GM18498 (cell line): ENCODE measurements around the gene ZSWIM1.

Experiments
- ATAC-seq: cut with Tn5 transposase; IDR thresholded peaks from one replicate; pipeline ENCODE4 v1.9.1; 2021; ENCODE audit warnings: mild to moderate bottlenecking, moderate library complexity; ENCODE audit not compliant: unreplicated experiment

Gene ZSWIM1

GRCh38 chr20:45907219-45907948 is 26.4 kb downstream of the ZSWIM1 start:
- ATAC-seq, result no peak

- no peak for ATAC-seq
Measured at GRCh38 chr20:45908084-45908483, 27.1 kb downstream of the ZSWIM1 start.

- ATAC-seq, result no peak
Measured at GRCh38 chr20:45909336-45909808, 28.3 kb downstream of the ZSWIM1 start.

GRCh38 chr20:45909817-45910669 is 29.0 kb downstream of the ZSWIM1 start:
- no peak for ATAC-seq

GRCh38 chr20:45910670-45911485 is 29.9 kb downstream of the ZSWIM1 start:
- ATAC-seq, result peak; percentile 92

GRCh38 chr20:45911486-45912343 is 30.7 kb downstream of the ZSWIM1 start, which contains the start of gene PLTP:
Gene PLTP, minus strand, starts transcription at chr20:45912155. Its CDS starts 703 bp downstream, at chr20:45911452.
- ATAC-seq, result no peak

GRCh38 chr20:45912344-45912682 is 31.3 kb downstream of the ZSWIM1 start:
- ATAC-seq, result no peak

GRCh38 chr20:45913116-45913515 is 32.1 kb downstream of the ZSWIM1 start:
- no peak for ATAC-seq

GRCh38 chr20:45917790-45918141 is 36.7 kb downstream of the ZSWIM1 start:
- no peak for ATAC-seq

GRCh38 chr20:45918182-45918737 is 37.2 kb downstream of the ZSWIM1 start:
- no peak for ATAC-seq

GRCh38 chr20:45918779-45919537 is 37.9 kb downstream of the ZSWIM1 start:
- ATAC-seq, result no peak

GRCh38 chr20:45919542-45920399 is 38.7 kb downstream of the ZSWIM1 start:
- ATAC-seq, result no peak

GRCh38 chr20:45920462-45921336 is 39.7 kb downstream of the ZSWIM1 start:
- ATAC-seq, result no peak

- ATAC-seq, result no peak
Measured at GRCh38 chr20:45921337-45922189, 40.5 kb downstream of the ZSWIM1 start.

- no peak for ATAC-seq
Measured at GRCh38 chr20:45924391-45925261, 43.6 kb downstream of the ZSWIM1 start.
